H9 (cell line): ENCODE data around the gene DNAJB4. TPM values are rescaled to one million over a fixed set of nuclear protein-coding genes. Genes with fewer than 3 reads are reported as not detected.

Source experiments
- DNase-seq: peaks from one replicate; pipeline ENCODE4 v3.0.0-alpha.2; 2017
- H2AFZ ChIP-seq: one replicate; pipeline ENCODE4 v1.6.1; 2013; ENCODE audit warnings: mild to moderate bottlenecking, low read length, control low read depth, moderate library complexity
- H2AK5ac ChIP-seq: 2 replicates; pipeline ENCODE4 v1.6.1; 2013; ENCODE audit warnings: low read length, control low read depth, mixed read lengths; ENCODE audit not compliant: insufficient read length
- H2BK120ac ChIP-seq: one replicate; pipeline ENCODE4 v1.6.1; 2013; ENCODE audit warnings: low read depth, mild to moderate bottlenecking, low read length, control low read depth, inconsistent platforms; ENCODE audit not compliant: poor library complexity, severe bottlenecking
- H2BK12ac ChIP-seq: 2 replicates; pipeline ENCODE4 v1.6.1; 2013; ENCODE audit warnings: low read length, control low read depth, mixed read lengths, low read depth; ENCODE audit not compliant: insufficient read length
- H2BK15ac ChIP-seq: 2 replicates; pipeline ENCODE4 v1.6.1; 2013; ENCODE audit warnings: low read depth, low read length, control low read depth
- H2BK20ac ChIP-seq: one replicate; pipeline ENCODE4 v1.6.1; 2013; ENCODE audit warnings: low read depth, mild to moderate bottlenecking, low read length, control low read depth, inconsistent platforms; ENCODE audit not compliant: poor library complexity, severe bottlenecking
- H2BK5ac ChIP-seq: 2 replicates; pipeline ENCODE4 v1.6.1; 2013; ENCODE audit warnings: low read length, control low read depth, mixed read lengths; ENCODE audit not compliant: insufficient read length
- H3K14ac ChIP-seq: 2 replicates; pipeline ENCODE4 v1.6.1; 2013; ENCODE audit warnings: low read length, control low read depth; ENCODE audit not compliant: insufficient read depth
- H3K18ac ChIP-seq: 2 replicates; pipeline ENCODE4 v1.6.1; 2013; ENCODE audit warnings: low read depth, mild to moderate bottlenecking, mixed read lengths, low read length, control low read depth; ENCODE audit not compliant: insufficient read length
- H3K23ac ChIP-seq: 2 replicates; pipeline ENCODE4 v1.6.1; 2013; ENCODE audit warnings: low read length, control low read depth, mixed read lengths, low read depth; ENCODE audit not compliant: insufficient read length
- H3K23me2 ChIP-seq: 2 replicates; pipeline ENCODE4 v1.6.1; 2013; ENCODE audit warnings: low read depth, mild to moderate bottlenecking, mixed read lengths, low read length, control low read depth; ENCODE audit not compliant: insufficient read length, poor library complexity, severe bottlenecking
- H3K27ac ChIP-seq: 2 replicates; pipeline ENCODE4 v1.5.1; 2013; ENCODE audit warnings: low read length, control low read depth, mixed read lengths, low read depth; ENCODE audit not compliant: insufficient read length
- H3K27me3 ChIP-seq: 2 replicates; pipeline ENCODE4 v1.6.1; 2013; ENCODE audit warnings: low read length, control low read depth, inconsistent platforms; ENCODE audit not compliant: insufficient read depth
- H3K4ac ChIP-seq: 2 replicates; pipeline ENCODE4 v1.6.1; 2013; ENCODE audit warnings: low read depth, mild to moderate bottlenecking, control low read depth, inconsistent platforms, low read length, moderate library complexity
- H3K4me1 ChIP-seq: 2 replicates; pipeline ENCODE4 v1.6.1; 2013; ENCODE audit warnings: low read length, control low read depth, inconsistent platforms; ENCODE audit not compliant: insufficient read depth
- H3K4me2 ChIP-seq: 2 replicates; pipeline ENCODE4 v1.6.1; 2013; ENCODE audit warnings: low read length, control low read depth, mixed read lengths; ENCODE audit not compliant: insufficient read length, insufficient read depth
- H3K56ac ChIP-seq: 2 replicates; pipeline ENCODE4 v1.6.1; 2013; ENCODE audit warnings: low read depth, mild to moderate bottlenecking, mixed read lengths, low read length, control low read depth; ENCODE audit not compliant: insufficient read length
- H3K79me1 ChIP-seq: 2 replicates; pipeline ENCODE4 v1.6.1; 2013; ENCODE audit warnings: low read depth, mild to moderate bottlenecking, moderate library complexity, low read length, control low read depth, inconsistent platforms; ENCODE audit not compliant: insufficient read depth, poor library complexity, severe bottlenecking
- H3K79me2 ChIP-seq: 2 replicates; pipeline ENCODE4 v1.6.1; 2013; ENCODE audit warnings: low read length, control low read depth, inconsistent platforms; ENCODE audit not compliant: insufficient read depth
- H3K9ac ChIP-seq: 2 replicates; pipeline ENCODE4 v1.6.1; 2013; ENCODE audit warnings: low read length, control low read depth, mixed read lengths; ENCODE audit not compliant: insufficient read length; ENCODE audit errors: extremely low read depth
- H3K9me3 ChIP-seq: one replicate; pipeline ENCODE4 v1.6.1; 2013; ENCODE audit warnings: low read depth, low read length, inconsistent platforms; ENCODE audit not compliant: control insufficient read depth
- H3T11ph ChIP-seq: one replicate; pipeline ENCODE4 v1.6.1; 2013; ENCODE audit warnings: mild to moderate bottlenecking, low read length, control low read depth, inconsistent platforms
- H4K20me1 ChIP-seq: one replicate; pipeline ENCODE4 v1.6.1; 2013; ENCODE audit not compliant: control insufficient read depth, insufficient read length, insufficient read depth
- H4K5ac ChIP-seq: 2 replicates; pipeline ENCODE4 v1.6.1; 2013; ENCODE audit warnings: low read depth, mild to moderate bottlenecking, mixed read lengths, low read length, control low read depth; ENCODE audit not compliant: insufficient read length
- H4K8ac ChIP-seq: replicated peaks from 2 replicates; pipeline ENCODE4 v1.6.1; 2013; ENCODE audit warnings: low read length, control low read depth, mixed read lengths, low read depth; ENCODE audit not compliant: insufficient read length
- H4K91ac ChIP-seq: 2 replicates; pipeline ENCODE4 v1.6.1; 2013; ENCODE audit warnings: low read depth, mild to moderate bottlenecking, moderate library complexity, mixed read lengths, low read length, control low read depth; ENCODE audit not compliant: insufficient read length
- H3K27ac Mint-ChIP-seq, 3 experiments: 2 replicates in 2 of 3; 3 replicates in 1 of 3; pipeline ENCODE4 v1.8.0; 2020 to 2021; ENCODE audit warnings: mixed read lengths in 3 of 3, mild to moderate bottlenecking in 1 of 3, moderate library complexity in 1 of 3
- H3K27me3 Mint-ChIP-seq: 2 replicates; pipeline ENCODE4 v1.8.0; 2021; ENCODE audit warnings: low read depth, mild to moderate bottlenecking, moderate library complexity, mixed read lengths
- H3K36me3 Mint-ChIP-seq, 3 experiments: 2 replicates in 2 of 3; 3 replicates in 1 of 3; pipeline ENCODE4 v1.8.0; 2020 to 2021; ENCODE audit warnings: low read depth in 3 of 3, mixed read lengths in 3 of 3; ENCODE audit not compliant: insufficient read depth in 1 of 3
- H3K4me1 Mint-ChIP-seq, 2 experiments: 2 replicates each; pipeline ENCODE4 v1.8.0; 2020; ENCODE audit warnings: mixed read lengths in 2 of 2
- H3K4me3 Mint-ChIP-seq, 2 experiments: 2 replicates in 1 of 2; 3 replicates in 1 of 2; pipeline ENCODE4 v1.8.0; 2020 to 2021; ENCODE audit warnings: mild to moderate bottlenecking in 2 of 2, mixed read lengths in 2 of 2, moderate library complexity in 1 of 2
- H3K9me3 Mint-ChIP-seq, 2 experiments: 2 replicates in 1 of 2; 3 replicates in 1 of 2; pipeline ENCODE4 v1.8.0; 2020; ENCODE audit warnings: mild to moderate bottlenecking in 2 of 2, mixed read lengths in 2 of 2, moderate library complexity in 1 of 2
- WGBS: extraction: QIAGEN DNeasy Blood & Tissue Kit; methylation state at CpG from one replicate; pipeline ENCODE4 v1.1.7; 2013; ENCODE audit warnings: missing lambda C conversion rate, low lambda C conversion rate, mixed read lengths; ENCODE audit not compliant: insufficient read length; ENCODE audit errors: extremely low coverage; 5-methylcytosine and 5-hydroxymethylcytosine counted together
- total RNA-seq: library from RNA; stranded (reverse); gene quantifications from 2 replicates; pipeline ENCODE4 v1.2.1, GENCODE V29; 2021
- TF ChIP-seq, protein P1 (sequence below): fragments of 200-600 bp; sonication (generic); conservative IDR thresholded peaks from 3 replicates; pipeline ENCODE4 v1.8.0; 2021; ENCODE audit warnings: antibody characterized with exemption, mild to moderate bottlenecking

The DNAJB4 gene
- total RNA-seq, 1 experiment from 2014 or later = 8.1 TPM

DNA sequence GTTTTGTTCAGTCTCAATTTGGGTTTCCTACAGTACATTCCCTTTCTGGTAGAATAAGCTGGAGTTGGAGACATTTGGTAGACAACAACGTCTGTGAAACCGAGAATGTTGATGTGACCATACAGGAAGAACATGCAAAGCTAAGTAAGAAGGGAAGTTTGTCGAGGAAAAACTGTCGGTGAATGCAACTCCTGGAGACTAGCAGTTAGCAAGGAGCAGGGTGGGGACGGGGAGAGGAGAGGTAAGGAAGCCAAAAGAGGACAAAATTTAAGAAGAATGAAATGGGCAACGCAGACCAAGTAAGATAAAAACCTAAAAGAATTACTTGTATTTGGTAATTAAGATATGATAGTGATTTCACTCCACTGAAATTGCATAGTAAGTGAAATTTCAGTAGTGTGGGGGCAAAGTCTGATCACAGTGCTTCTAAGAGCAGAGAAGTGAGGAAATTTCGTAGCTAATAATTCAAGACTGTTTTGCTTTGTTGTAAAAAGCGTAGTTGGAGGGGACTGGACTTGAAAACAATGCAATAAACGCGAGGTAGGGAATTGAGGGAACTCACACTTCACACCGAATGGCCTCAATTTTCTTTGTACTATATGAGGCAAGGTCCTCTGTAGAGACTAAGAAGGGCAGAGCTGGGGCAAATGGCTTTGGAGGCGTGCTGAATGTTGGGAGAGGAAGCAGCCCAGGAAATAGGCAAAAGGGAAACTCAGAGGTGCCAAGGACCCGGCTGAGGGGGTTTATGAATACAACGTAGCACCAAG, 40.2 kb downstream of the DNAJB4 start:
- Histone ChIP-seq H3K27ac (no peak overlapping the region), H2BK12ac (no peak overlapping the region), H3K4ac (no peak overlapping the region), H2BK15ac (no peak overlapping the region), H3K23ac (no peak overlapping the region), H3K56ac (no peak overlapping the region), H2BK5ac (no peak overlapping the region), H3K9me3 (no peaks in the 10 kb centered on the region), H3K4me1 (peaks cover 2% of the 10 kb centered on the region; the same call in 1 of the 2 replicates), H4K91ac (no peak overlapping the region), H3K4me2 (peak overlapping the region; percentile 72), H3K23me2 (peaks cover 7% of the 10 kb centered on the region), H2BK120ac (no peak overlapping the region), H3K9ac (no peak overlapping the region), H4K5ac (no peak overlapping the region), H2AFZ (no peak overlapping the region), H3T11ph (no peak overlapping the region), H2AK5ac (no peak overlapping the region), H3K79me1 (no peaks in the 10 kb centered on the region), H3K27me3 (peaks cover 3% of the 10 kb centered on the region; the same call in 1 of the 2 replicates), H3K79me2 (no peaks in the 10 kb centered on the region), H3K14ac (no peak overlapping the region), H3K18ac (no peak overlapping the region), H4K20me1 (no peaks in the 10 kb centered on the region), H4K8ac (no peak overlapping the region), H2BK20ac (no peak overlapping the region)
- Mint-ChIP-seq H3K36me3 (no peaks in the 10 kb centered on the region; a peak in 1 of 7 replicates), H3K9me3 (no peaks in the 10 kb centered on the region), H3K4me1 (peaks cover 18 to 22% of the 10 kb centered on the region in 2 experiments), H3K27me3 (peaks cover 50% of the 10 kb centered on the region), H3K4me3 (peak overlapping the region; percentile 87 to 90), H3K27ac (no peak overlapping the region)
- no CpG with 5 or more reads among the region's 14 CpGs for WGBS
- DNase-seq = peak; percentile 34
- TF ChIP-seq, protein P1, sequence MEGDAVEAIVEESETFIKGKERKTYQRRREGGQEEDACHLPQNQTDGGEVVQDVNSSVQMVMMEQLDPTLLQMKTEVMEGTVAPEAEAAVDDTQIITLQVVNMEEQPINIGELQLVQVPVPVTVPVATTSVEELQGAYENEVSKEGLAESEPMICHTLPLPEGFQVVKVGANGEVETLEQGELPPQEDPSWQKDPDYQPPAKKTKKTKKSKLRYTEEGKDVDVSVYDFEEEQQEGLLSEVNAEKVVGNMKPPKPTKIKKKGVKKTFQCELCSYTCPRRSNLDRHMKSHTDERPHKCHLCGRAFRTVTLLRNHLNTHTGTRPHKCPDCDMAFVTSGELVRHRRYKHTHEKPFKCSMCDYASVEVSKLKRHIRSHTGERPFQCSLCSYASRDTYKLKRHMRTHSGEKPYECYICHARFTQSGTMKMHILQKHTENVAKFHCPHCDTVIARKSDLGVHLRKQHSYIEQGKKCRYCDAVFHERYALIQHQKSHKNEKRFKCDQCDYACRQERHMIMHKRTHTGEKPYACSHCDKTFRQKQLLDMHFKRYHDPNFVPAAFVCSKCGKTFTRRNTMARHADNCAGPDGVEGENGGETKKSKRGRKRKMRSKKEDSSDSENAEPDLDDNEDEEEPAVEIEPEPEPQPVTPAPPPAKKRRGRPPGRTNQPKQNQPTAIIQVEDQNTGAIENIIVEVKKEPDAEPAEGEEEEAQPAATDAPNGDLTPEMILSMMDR = no peak
